Measurements from ENCODE around the gene RASAL2. TPM values are rescaled to one million over a fixed set of nuclear protein-coding genes. Genes with fewer than 3 reads are reported as not detected.

Gene RASAL2
- total and polyA plus RNA-seq, 2 of the 4 experiments (the other 2 are of a cell fraction): 13.1 to 20.6 TPM

DNA sequence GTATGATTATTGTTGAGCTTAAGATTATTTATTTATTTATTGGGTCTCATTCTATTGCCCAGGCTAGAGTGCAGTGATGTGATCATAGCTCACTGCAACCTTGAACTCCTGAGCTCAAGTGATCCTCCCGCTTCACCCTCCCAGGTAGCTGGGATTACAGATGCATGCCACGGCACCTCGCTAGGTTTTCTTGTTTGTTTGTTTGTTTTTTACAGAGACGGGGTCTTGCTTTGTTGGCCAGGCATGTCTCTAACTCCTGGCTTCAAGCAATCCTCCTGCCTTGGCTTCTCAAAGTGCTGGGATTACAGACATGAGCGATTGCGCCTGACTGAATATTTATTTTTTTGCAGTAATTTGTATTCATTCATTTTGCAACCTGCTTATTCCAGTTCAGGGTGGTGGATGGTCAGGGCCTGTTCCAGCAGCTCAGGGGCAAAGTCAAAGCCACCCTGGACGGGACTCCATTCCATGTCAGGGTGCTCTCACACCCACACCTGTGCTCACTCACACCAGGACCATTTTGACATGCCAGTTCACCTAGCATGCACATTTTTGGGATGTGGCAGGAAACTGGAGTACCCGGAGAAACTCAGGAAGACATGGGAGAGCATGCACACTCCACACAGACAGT lies 29.6 kb upstream of the RASAL2 start:
- intact Hi-C loops (cut with micrococcal nuclease) (no loop called here), in situ Hi-C loops (cut with MboI; ENCODE audit: low sequenced_read_pairs) (no loop called here), dilution Hi-C loops (cut with HindIII; ENCODE audit: low sequenced_read_pairs, unreplicated experiment) (no loop called here)
- H2AFZ ChIP-seq (replicated peaks; ENCODE audit: low read length, poor library complexity): peak overlapping the region; percentile 23
- ATAC-seq (ENCODE audit: low read depth) (no peak), DNase-seq (no peak)
- H3K4me1 ChIP-seq (ENCODE audit: control insufficient read depth, insufficient read depth, low read length): peaks cover 6% of the 10 kb centered on the region
- H3K4me3 ChIP-seq (ENCODE audit: insufficient read depth, low read depth, low read length): no peak overlapping the region
- POLR2A ChIA-PET (ENCODE audit: unreplicated experiment): no interaction called here
- H3K9ac ChIP-seq (ENCODE audit: low read depth, low read length): no peak overlapping the region
- no peak overlapping the region for H2BK20ac ChIP-seq (ENCODE audit: low read depth, low read length)
- no peak overlapping the region for H3K4me2 ChIP-seq (ENCODE audit: low read depth, low read length)
- H4K5ac ChIP-seq (ENCODE audit: low read depth, low read length): no peak overlapping the region
- H3K9me3 ChIP-seq (ENCODE audit: control insufficient read depth, insufficient read depth, low read length): no peaks in the 10 kb centered on the region
- H3K36me3 ChIP-seq (ENCODE audit: control insufficient read depth, insufficient read depth, low read length): no peaks in the 10 kb centered on the region
- no TSS peak for BruUV-seq (replicated peaks)
- H3K23ac ChIP-seq (ENCODE audit: low read depth, low read length): no peak overlapping the region
- H4K8ac ChIP-seq (ENCODE audit: low read depth in 2 of 2, low read length in 2 of 2): no peak overlapping the region
- H3K56ac ChIP-seq (ENCODE audit: extremely low read depth, insufficient read depth, low read length): no peak overlapping the region
- TF ChIP-seq USF2 (IDR thresholded peaks at IDR 0.05; ENCODE audit: low read depth, low read length) (no peak), POLR2A (IDR thresholded peaks at IDR 0.05; ENCODE audit: low read depth, low read length) (no peak), MAFK (IDR thresholded peaks at IDR 0.05; ENCODE audit: low read depth, low read length) (no peak), RAD21 (IDR thresholded peaks at IDR 0.05; ENCODE audit: low read length) (no peak), RFX5 (IDR thresholded peaks at IDR 0.05; ENCODE audit: low read depth, low read length) (no peak), BHLHE40 (IDR thresholded peaks at IDR 0.05; ENCODE audit: low read depth, low read length) (no peak), CEBPB (IDR thresholded peaks at IDR 0.05; ENCODE audit: low read depth, low read length) (no peak), RCOR1 (IDR thresholded peaks at IDR 0.05; ENCODE audit: insufficient replicate concordance, low read length) (no peak), MAZ (IDR thresholded peaks at IDR 0.05; ENCODE audit: borderline replicate concordance, low read depth, low read length) (no peak), MXI1 (IDR thresholded peaks at IDR 0.05; ENCODE audit: borderline replicate concordance, low read depth, low read length) (no peak), NFE2L2 (IDR thresholded peaks at IDR 0.05; ENCODE audit: low read depth, low read length) (no peak), FOS (IDR thresholded peaks at IDR 0.05; ENCODE audit: low read depth, low read length) (no peak), SMC3 (IDR thresholded peaks at IDR 0.05; ENCODE audit: low read depth, low read length) (no peak), CHD1 (IDR thresholded peaks at IDR 0.05; ENCODE audit: low read depth, low read length) (no peak)
- TF ChIP-seq, protein P1, sequence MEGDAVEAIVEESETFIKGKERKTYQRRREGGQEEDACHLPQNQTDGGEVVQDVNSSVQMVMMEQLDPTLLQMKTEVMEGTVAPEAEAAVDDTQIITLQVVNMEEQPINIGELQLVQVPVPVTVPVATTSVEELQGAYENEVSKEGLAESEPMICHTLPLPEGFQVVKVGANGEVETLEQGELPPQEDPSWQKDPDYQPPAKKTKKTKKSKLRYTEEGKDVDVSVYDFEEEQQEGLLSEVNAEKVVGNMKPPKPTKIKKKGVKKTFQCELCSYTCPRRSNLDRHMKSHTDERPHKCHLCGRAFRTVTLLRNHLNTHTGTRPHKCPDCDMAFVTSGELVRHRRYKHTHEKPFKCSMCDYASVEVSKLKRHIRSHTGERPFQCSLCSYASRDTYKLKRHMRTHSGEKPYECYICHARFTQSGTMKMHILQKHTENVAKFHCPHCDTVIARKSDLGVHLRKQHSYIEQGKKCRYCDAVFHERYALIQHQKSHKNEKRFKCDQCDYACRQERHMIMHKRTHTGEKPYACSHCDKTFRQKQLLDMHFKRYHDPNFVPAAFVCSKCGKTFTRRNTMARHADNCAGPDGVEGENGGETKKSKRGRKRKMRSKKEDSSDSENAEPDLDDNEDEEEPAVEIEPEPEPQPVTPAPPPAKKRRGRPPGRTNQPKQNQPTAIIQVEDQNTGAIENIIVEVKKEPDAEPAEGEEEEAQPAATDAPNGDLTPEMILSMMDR (conservative IDR thresholded peaks at IDR 0.05; ENCODE audit: low read depth, low read length): no peak
- TF ChIP-seq, protein P2, sequence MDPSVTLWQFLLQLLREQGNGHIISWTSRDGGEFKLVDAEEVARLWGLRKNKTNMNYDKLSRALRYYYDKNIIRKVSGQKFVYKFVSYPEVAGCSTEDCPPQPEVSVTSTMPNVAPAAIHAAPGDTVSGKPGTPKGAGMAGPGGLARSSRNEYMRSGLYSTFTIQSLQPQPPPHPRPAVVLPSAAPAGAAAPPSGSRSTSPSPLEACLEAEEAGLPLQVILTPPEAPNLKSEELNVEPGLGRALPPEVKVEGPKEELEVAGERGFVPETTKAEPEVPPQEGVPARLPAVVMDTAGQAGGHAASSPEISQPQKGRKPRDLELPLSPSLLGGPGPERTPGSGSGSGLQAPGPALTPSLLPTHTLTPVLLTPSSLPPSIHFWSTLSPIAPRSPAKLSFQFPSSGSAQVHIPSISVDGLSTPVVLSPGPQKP (IDR thresholded peaks at IDR 0.05; ENCODE audit: borderline replicate concordance, low read depth, low read length): no peak
- no peak overlapping the region for H3K27ac ChIP-seq (ENCODE audit: insufficient read depth, low read length)
- H3K18ac ChIP-seq (ENCODE audit: low read depth, low read length): no peak overlapping the region
- no peak overlapping the region for H2AK9ac ChIP-seq (replicated peaks; ENCODE audit: low read depth, low read length, poor library complexity)
- no peak overlapping the region for H4K91ac ChIP-seq (ENCODE audit: insufficient read depth, low read depth, low read length)
- H4K20me1 ChIP-seq (ENCODE audit: insufficient read depth, low read length): no peaks in the 10 kb centered on the region
- H3K79me1 ChIP-seq (ENCODE audit: low read depth in 1 of 2, low read length in 2 of 2): no peaks in the 10 kb centered on the region
- H2BK5ac ChIP-seq (ENCODE audit: low read depth, low read length, poor library complexity, severe bottlenecking): no peak overlapping the region
- H3K9me1 ChIP-seq (ENCODE audit: insufficient read depth, low read length): 0 out of 2 replicates have a peak, but pooled peaks cover 2% of the 10 kb centered on the region
- H2BK120ac ChIP-seq (ENCODE audit: low read depth, low read length): no peak overlapping the region
- CTCF ChIA-PET: no interaction called here
- H3K27me3 ChIP-seq (ENCODE audit: control insufficient read depth, insufficient read depth, low read length): no peaks in the 10 kb centered on the region
- no peak overlapping the region for H2BK15ac ChIP-seq (ENCODE audit: low read depth, low read length)
- H3K4ac ChIP-seq (ENCODE audit: low read depth, low read length): no peak overlapping the region
- 60% methylated on average over 1 of the region's 8 CpGs; no CpG with 5 or more reads in 1 of the 2 experiments for WGBS, 2 experiments (ENCODE audit: extremely low coverage in 2 of 2, insufficient read length in 1 of 2)
- H3K14ac ChIP-seq (replicated peaks; ENCODE audit: low read depth, low read length): no peak overlapping the region
- no peak overlapping the region for H2AK5ac ChIP-seq (ENCODE audit: low read depth, low read length)
